Ovary (tissue), 9 donors: ENCODE data around the gene PRKG1. TPM values are rescaled to one million over a fixed set of nuclear protein-coding genes. Genes with fewer than 3 reads are reported as not detected.

ENCODE experiments used
- DNase-seq, 5 donors: peaks; one replicate each; pipeline ENCODE4 v3.0.0-alpha.2; 2019 to 2020
- H3K27ac ChIP-seq, 2 donors: fragments of 200-600 bp; one replicate each; pipeline versions ENCODE4 v1.5.1 to v1.8.0; 2019 to 2022
- H3K27me3 ChIP-seq: fragments of 200-600 bp; one replicate; pipeline ENCODE4 v1.8.0; 2022
- H3K36me3 ChIP-seq: fragments of 200-600 bp; sonication (generic); one replicate; pipeline ENCODE4 v1.5.1; 2019
- H3K4me1 ChIP-seq: one replicate; pipeline ENCODE4 v1.8.1; 2013; ENCODE audit warnings: mild to moderate bottlenecking, moderate library complexity; ENCODE audit not compliant: insufficient read depth
- H3K4me3 ChIP-seq: fragments of 200-600 bp; sonication (generic); one replicate; pipeline ENCODE4 v1.5.1; 2017
- H3K9me3 ChIP-seq, 2 donors: fragments of 200-600 bp in 1 of 2; sonication (generic) in 1 of 2; one replicate each; pipeline versions ENCODE4 v1.5.1 to v1.8.1; 2013 to 2019; ENCODE audit warnings: mild to moderate bottlenecking in 1 of 2, moderate library complexity in 1 of 2
- CTCF ChIP-seq, 3 donors: fragments of 450-650 bp in 2 of 3; fragments of 200-600 bp in 1 of 3; IDR thresholded peaks; one replicate each; pipeline versions ENCODE4 v1.5.1 to v1.8.0; 2016 to 2022; ENCODE audit warnings: antibody characterized with exemption in 3 of 3, mild to moderate bottlenecking in 1 of 3
- EP300 ChIP-seq: sonication (generic); formaldehyde crosslinking; IDR thresholded peaks from one replicate; pipeline ENCODE4 v1.6.1; 2017; ENCODE audit warnings: antibody characterized with exemption
- POLR2A ChIP-seq: fragments of 450-650 bp; IDR thresholded peaks from one replicate; pipeline ENCODE4 v1.6.1; 2017; ENCODE audit warnings: antibody characterized with exemption, mild to moderate bottlenecking, moderate library complexity
- WGBS, 3 donors: extraction: QIAGEN DNeasy Blood & Tissue Kit in 1 of 3; methylation state at CpG; one replicate each; pipeline versions ENCODE4 v1.1.5 to v1.1.7; 2013 to 2017; 5-methylcytosine and 5-hydroxymethylcytosine counted together
- intact Hi-C, 4 donors: fragments of 100-400 bp; cut with DNase I; formaldehyde crosslinking; loops; one replicate each; pipeline versions ENCODE4 v1.11.0 to v1.15.1; 2022 to 2023
- polyA plus RNA-seq, 2 donors: library from polyadenylated mRNA; stranded (reverse); fragments of 200-250 nt in 1 of 2; fragments of 350-450 nt in 1 of 2; fragmentation: Illumina TruSeq in 1 of 2; extraction: RNeasy Lipid Tissue Mini Kit (QIAGEN cat#74804) in 1 of 2; gene quantifications; one replicate each; pipeline ENCODE4 v1.2.3, GENCODE V29; 2013 to 2014
- total RNA-seq, 7 donors: library from RNA; depleted of rRNA in 2 of 7; stranded (reverse); fragments of >200 nt in 2 of 7; fragmentation: NEBNext Ultra II Directional in 3 of 7; extraction: Animal tissue kit (Norgen Biotek cat#: 25700) in 3 of 7; gene quantifications; one replicate each; pipeline versions ENCODE4 v1.1.0 to v1.2.4, GENCODE V29; 2016 to 2023
- donor health status: DM: no; HTN: no; CAD: no; lungs with moderate emphysema.
- donor health status: DM: no; HTN: no; CAD: no.
- donor health status: Bipolar disorder and iron deficiency.
- donor health status: DM: yes; HTN: yes; CAD: no.
- donor health status: DM: no; HTN: no; CAD: no.
- donor health status: DM: yes; HTN: yes; CAD: no.

PRKG1 gene
- total and polyA plus RNA-seq, 9 donors = 2.8 to 21.1 (median 15.7) TPM

DNA sequence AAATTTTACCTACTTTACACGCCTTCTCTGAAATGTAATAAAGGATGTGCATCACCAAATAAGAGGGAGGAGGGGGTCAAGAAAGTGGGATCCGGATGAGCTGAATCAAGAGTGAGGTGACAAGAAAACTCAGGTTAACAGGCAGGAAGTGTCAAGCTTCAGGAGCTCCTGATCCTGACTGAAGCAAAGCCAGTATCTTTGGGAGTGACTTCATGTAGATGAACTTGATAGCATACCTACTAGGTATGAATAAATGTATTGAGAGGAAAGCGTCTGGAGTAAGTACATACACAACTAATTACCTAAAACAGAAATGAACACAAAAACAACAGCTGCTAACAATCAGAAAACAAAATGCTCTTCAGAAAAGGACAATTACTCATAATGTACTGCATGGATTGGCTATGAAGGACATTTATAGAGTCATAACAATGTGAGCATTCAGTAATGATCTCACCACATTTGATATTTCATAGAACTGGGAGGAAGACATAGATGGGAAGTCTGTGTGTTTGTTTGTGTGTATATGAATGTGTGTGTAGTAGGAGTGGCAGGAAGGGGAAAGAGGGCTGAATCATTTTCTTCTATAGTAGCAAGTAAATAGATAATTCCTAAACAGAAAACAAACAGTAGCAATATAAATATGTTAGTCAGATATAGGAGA, 29.4 kb downstream of the PRKG1 start:
- TF ChIP-seq CTCF (IDR thresholded peaks at IDR 0.05) (no peak), POLR2A (no peak), EP300 (no peak)
- no peak overlapping the region for H3K27ac ChIP-seq
- WGBS, 3 donors = 79 to 89% (median 87%) methylated on average over 3 of the region's 3 CpGs

DNA sequence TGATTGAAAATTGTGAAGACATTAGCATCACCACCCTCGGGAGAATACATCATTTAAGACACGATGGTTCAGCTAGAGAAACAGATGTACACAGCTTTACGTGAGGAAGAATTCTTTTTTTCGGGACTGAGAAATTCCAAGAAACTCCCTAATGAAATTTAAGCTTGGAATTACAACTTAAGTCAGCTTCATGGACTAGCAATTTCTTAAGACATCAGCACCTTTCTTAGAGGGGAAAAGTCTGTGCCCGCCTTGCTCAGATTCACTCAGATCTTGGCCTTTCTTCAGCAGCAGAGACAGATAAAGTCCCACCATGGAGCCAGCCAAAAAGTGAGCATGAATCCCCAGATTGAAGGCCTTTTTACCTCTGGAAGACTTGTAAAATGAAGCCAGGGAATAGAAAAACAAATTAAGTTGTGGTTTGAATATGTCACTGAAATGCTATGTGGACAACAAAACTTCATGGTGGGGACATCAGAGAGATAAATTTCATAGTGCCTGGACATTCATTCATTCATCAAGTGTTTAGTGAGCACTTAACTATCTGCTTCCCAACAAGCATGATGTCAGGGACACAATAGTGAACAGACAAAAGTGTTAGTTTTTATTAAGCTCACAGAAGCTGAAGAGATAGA, 32.1 kb downstream of the PRKG1 start:
- 73 to 85% (median 82%) methylated on average over 5 of the region's 5 CpGs for WGBS, 3 donors
- intact Hi-C loops = no loop called here
- no peak overlapping the region for H3K4me3 ChIP-seq
- no peak for DNase-seq
- no peaks in the 10 kb centered on the region for H3K4me1 ChIP-seq
- TF ChIP-seq CTCF (IDR thresholded peaks at IDR 0.05) (no peak), EP300 (no peak), POLR2A (no peak)
- H3K9me3 ChIP-seq = no peaks in the 10 kb centered on the region
- H3K36me3 ChIP-seq = no peaks in the 10 kb centered on the region
- no peak overlapping the region for H3K27ac ChIP-seq
- H3K27me3 ChIP-seq = no peaks in the 10 kb centered on the region

More for the DNA sequence above, 29.4 kb downstream of the PRKG1 start:
- Histone ChIP-seq H3K9me3 (no peaks in the 10 kb centered on the region), H3K4me1 (no peaks in the 10 kb centered on the region), H3K36me3 (no peaks in the 10 kb centered on the region), H3K27me3 (no peaks in the 10 kb centered on the region), H3K4me3 (no peak overlapping the region)
- no peak for DNase-seq
- intact Hi-C loops = no loop called here

GRCh38 chr10:51108406-51108805, 34.1 kb downstream of the PRKG1 start:
- intact Hi-C loops = no loop called here
- Histone ChIP-seq H3K27me3 (no peaks in the 10 kb centered on the region), H3K36me3 (no peaks in the 10 kb centered on the region), H3K4me1 (no peaks in the 10 kb centered on the region), H3K4me3 (no peak overlapping the region), H3K9me3 (no peaks in the 10 kb centered on the region), H3K27ac (no peak overlapping the region)
- WGBS, 3 donors = 88 to 91% (median 90%) methylated on average over 1 of the region's 1 CpG
- DNase-seq = no peak
- TF ChIP-seq POLR2A = no peak
- TF ChIP-seq EP300 = no peak
- TF ChIP-seq CTCF (IDR thresholded peaks at IDR 0.05) = no peak

DNA sequence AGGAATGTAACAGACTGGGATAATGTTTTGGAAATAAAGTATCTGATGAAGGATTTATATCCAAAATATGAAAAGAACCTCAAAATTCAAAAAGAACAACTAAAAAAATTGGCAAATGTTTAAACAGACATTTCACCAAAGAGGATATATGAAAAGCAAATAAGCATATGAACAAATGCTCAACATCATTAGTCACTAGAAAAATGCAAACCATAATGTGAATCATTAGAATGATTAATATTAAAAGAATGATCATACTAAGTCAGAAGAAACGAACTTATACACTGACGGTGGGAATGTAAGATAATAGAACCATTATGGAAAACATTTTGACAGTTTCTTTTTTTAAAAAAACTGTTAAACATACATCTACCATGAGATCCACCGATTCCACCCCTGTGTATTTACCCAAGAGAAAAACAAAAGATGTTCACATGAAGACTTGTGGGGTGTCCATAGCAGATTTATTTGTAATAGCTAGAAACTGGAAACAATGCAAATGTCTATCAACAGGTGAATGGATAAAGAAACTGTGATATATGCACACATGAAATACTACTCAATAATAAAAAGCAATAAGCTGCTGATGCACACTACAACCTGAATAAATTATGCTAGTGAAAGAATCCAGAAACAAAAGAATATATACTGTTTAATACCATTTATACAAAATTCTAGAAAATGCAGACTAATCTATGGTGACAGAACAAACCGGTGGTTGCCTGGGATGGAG, 35.7 kb downstream of the PRKG1 start:
- WGBS, 3 donors = 30 to 44% (median 39%) methylated on average over 4 of the region's 4 CpGs
- H3K9me3 ChIP-seq = no peaks in the 10 kb centered on the region
- no peak overlapping the region for H3K4me3 ChIP-seq
- H3K4me1 ChIP-seq = no peaks in the 10 kb centered on the region
- no peak overlapping the region for H3K27ac ChIP-seq
- TF ChIP-seq CTCF (IDR thresholded peaks at IDR 0.05) (no peak), EP300 (no peak), POLR2A (no peak)
- no peaks in the 10 kb centered on the region for H3K27me3 ChIP-seq
- H3K36me3 ChIP-seq = no peaks in the 10 kb centered on the region
- DNase-seq = no peak
- intact Hi-C loops = no loop called here
